HG02610 (cell line): ENCODE data around the gene USF1.

ENCODE experiments used
- ATAC-seq: cut with Tn5 transposase; IDR thresholded peaks from one replicate; pipeline ENCODE4 v1.9.1; 2021; ENCODE audit warnings: mild to moderate bottlenecking, moderate library complexity; ENCODE audit not compliant: unreplicated experiment

USF1 gene, protein sequence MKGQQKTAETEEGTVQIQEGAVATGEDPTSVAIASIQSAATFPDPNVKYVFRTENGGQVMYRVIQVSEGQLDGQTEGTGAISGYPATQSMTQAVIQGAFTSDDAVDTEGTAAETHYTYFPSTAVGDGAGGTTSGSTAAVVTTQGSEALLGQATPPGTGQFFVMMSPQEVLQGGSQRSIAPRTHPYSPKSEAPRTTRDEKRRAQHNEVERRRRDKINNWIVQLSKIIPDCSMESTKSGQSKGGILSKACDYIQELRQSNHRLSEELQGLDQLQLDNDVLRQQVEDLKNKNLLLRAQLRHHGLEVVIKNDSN

DNA sequence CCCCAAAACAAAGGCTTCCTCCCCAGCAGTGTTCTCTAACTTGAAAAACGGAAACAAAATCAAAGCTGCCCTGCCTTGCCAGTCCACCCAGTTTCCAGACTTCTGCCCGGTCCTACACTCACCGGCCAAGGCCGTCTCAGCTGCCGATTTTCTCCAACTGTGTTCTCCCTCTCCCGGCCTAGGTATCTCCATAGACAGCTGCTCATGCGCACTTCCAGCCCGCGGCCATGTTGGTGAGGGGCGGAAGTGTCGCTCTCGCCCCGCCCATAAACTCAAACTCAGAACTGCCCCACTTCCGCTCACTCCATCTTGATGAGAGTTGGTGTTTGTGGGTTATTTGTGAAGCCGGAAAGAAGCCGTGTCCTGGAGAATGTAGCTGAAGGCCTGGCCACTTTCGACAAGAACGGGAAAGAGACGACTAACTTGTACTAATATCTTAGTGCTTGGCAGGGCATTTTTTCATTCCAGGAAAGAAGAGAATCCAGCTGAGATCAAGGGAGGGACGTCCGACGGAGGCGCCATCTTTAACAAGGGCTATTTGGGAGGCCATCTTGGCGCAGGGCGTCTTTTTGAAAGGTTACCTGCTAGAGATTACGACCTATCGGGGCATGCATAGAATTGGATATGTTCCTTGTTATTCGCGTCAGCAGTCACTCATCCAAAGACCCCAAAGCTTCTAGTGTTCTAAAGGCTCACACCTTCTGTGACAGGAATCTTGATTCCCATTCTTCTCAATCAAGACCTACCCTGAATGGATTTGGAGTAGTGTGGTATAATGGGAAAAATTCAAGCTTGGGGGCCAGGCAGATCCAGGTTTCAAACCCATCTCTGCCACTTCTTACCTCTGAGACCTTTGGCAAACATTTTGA lies at the start of gene USF1:
Gene USF1 (minus strand): TSS at position 242 of the 869 bp plus-strand sequence. CDS start 2,702 bp downstream, outside the sequence.
- peak; percentile 54 for ATAC-seq

DNA sequence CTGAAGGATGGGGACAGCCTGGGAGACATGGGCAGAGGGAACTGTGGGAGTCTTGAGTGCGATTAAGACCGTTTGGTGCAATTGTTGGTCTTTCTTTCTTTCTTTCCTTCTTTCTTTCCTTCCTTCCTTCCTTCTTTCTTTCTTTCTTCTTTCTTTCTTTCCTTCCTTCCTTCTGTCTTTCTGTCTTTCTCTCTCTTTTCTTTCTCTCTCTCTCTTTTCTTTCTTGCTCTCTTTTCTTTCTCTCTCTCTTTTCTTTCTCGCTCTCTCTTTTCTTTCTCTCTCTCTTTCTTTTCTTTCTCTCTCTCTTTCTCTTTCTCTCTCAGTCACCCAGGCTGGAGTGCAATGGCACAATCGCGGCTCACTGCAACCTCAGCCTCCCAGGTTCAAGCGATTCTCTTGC lies 49.5 kb upstream of the USF1 start:
- no peak for ATAC-seq

DNA sequence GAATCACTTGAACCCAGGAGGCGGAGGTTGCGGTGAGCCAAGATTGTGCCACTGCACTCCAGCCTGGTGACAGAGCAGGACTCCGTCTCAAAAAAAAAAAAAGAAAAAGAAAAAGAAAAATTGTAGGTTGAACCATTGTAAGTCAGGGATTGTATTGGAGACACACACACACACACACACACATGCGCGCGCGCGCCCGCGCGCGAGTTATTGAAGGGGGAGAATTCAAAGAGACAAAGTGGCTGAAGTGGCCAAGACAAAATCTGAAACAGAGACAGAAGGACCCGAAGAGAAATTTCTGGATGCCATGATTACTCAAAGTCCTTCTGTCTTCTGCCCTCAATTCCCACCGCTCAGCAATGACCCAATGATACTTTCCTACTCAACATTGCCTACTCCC lies 48.7 kb upstream of the USF1 start:
- no peak for ATAC-seq

DNA sequence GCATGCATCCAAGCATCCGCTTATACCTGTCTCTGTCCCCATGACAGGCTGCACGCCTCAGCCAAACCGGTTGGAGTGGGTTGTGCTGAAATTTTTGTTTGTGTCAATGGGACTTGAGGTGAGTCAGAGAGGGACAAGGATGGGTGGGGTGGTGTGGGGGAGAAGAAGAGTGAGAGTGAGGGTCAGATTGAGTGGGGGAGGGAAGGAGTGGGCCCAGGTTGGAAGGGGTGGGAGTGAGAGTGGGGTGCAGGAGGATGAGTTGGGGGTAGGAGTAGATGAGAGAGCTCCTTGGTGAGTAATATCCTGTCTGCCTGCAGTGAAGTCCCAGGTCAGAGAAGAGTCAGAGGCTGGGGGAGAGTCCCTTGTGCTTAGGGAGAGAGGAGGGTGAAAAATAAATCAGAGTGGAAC lies 46.8 kb upstream of the USF1 start:
- ATAC-seq = peak; percentile 40

DNA sequence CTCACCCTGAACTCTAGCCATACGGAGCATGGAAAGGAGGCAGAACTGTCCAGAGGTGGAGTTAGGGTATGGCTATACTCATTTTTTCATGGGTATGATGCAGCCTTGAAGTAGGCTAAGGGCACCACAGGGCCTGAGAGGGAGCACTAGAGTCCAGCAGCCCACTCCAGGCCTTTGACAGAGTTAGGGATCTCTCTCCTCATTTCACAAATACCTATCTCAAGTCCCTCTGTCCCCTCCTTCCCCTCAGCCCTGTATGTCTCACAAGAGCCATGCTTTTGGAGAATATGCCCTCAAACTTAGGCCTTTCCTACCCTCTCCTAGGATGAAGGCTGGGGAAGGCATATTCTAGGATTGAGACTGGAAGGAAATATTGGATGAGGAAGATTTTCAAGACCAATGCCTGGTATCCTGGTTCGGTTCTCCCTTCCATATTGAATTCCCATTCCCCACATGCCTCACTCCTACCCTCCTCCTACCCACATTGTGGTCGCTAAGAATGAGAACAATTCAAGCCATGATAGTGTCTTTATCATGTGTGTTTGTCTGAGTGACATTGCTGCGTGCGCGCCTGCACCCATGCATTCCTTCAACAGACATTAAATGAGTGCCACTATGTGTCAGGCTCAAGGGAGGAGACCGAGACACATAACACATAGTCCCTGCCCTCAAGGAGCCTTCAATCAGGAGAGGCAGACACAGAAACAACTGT lies 46.2 kb upstream of the USF1 start:
- ATAC-seq = no peak

DNA sequence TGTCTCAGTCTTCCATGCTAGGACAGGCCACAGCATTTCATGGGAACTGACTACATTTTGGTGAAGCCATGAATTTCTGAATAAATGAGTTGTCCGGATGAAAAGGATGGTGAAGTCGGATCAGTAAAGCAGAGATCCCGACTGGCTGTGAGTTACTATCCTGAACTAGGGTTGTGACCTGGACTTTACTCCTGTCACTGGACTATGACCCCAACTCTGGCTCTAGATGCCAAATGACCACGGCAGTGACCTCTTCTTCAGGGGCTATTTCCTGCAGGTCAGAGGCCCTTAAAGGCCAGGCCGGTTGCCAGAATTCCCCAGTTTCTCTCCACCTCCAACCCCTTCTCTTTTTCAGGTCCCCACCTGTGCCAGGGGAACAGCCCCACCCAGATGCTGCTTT lies 45.3 kb upstream of the USF1 start:
- no peak for ATAC-seq

DNA sequence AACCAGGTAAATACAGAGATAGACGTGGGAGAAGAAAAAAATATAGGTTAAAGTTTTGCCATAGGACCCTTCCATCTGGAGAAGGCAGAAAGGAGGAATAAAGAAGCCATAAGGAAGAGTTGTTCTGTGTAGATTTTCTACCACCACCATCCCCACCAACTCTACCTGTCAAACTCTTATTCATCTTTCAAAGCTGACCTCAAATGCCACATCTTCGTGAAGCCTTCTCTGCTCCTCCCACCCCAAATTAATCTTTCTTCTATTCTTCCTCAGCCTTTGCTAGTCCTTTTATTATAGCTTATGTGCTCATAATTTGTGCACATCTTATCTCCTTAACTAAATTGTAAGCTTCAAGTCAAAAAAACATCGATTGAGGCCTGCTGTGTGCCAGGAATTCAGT lies 44.8 kb upstream of the USF1 start:
- ATAC-seq = no peak

DNA sequence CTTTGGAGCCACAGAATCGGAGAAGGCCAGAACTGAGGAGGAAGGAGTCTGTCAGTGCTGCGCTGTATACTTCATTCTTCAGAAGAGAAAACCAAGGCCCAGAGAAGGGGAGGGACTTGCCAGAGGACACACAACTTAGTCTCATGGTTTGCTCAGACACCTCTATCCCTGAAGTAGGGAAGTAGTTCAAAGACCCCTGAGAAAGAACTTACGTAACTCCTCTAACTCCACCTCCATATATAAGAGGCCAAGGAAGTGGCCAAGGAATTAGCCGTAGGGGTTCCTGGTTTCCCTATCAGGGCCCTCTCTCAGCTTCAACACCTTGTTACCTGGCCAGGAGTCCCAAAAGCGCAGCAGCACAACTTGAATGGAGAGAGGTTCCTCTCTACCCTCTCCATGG lies 44.2 kb upstream of the USF1 start:
- no peak for ATAC-seq

DNA sequence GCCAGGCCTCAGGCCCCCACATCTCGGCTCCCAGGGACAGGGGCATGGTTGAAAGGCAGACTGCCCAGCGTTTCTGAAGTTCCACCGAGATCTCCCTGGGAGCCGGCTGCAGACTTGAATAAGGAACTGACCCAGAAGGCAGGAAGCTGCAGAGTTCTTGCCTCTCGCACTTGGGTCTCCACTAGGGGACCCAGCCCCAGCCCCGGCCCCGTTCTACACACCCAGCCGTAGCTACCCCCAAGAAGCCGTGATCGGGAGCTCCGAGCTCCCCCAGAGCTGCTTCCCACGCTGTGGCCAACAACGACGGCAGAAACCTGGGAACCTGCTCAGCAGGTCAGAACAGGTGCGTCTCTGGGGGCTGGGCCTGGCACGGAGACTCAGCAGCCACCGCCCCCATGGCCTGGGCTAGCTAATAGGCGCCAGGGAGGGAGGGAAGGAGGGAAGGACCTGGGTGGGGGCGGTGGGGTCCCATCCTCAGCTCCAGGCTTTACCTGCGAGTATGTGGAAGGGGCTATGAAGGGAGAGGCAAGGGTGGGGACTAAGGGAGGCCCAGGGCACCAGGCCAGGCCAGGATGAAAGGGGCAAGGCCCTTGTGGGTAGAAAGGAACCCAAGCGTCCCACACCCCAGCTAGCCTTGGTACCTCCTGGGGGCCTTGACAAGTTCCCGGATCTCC lies 43.6 kb upstream of the USF1 start, which contains the start of gene NECTIN4:
Gene NECTIN4 (minus strand): TSS at position 308 of the 674 bp plus-strand sequence. CDS start 262 bp downstream, at position 46.
- ATAC-seq = no peak

DNA sequence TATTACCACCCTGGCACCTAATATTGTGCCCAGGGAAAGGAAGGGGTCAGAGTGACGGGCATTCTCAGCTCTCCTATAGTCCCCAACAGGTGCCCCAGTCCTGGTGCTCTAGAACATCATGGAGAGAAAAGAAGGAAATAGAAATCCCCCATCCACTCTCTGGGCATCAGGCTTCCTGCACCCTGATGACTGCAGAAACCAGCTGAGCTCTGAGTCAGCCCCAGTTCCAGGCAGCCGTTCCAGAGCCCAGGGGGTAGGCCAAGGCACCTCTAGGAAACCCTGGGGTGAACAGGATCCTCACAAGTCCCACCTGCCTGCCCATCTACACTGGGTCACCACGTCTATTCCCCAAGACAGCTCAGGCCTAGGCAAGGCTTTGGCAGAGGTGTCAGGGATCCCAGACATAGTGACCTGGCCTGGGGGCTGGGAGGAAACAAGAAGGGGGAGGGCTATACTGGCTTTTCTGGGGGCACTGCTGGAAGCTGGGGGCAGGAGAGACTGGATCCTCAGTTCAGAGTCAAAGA lies 42.9 kb upstream of the USF1 start:
- ATAC-seq = no peak

DNA sequence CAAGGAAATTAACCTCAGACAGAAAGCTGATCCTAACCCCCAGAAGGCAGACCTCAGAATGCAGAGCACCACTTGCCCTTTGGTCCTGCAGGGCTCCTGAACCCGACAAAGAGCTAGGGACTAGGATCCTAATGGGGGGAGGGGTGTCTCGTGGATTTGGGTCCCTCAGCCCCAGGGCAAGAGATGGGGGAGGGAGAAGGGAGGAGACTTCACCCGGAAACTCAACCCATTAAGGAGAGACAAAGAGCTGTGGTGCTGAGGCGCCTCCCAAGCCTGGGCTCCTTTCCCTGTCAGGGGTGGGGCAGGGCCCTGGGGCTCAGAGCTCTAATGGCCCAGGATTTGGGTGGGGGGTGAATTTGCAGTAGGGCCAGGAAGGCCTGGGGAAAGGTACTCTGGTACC lies 40.7 kb upstream of the USF1 start:
- no peak for ATAC-seq

DNA sequence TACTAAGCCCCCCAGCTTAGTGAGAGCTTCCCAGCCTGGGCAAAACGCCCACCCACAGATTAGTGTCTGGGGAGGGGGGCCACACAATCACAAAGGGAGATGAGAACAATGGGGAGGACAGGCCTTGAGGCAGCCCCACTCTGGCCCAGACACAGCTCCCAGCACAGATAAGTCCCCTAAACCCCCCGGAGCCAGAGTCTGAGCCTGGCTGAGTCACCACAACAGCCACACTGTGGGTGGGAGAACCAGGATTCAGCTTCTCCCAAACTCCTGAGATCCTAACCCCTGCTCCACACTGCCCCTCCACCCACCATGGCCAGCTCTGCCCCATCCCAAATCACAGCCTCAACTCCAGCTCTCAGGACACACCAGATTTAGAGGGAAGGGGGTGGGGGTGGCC lies 39.4 kb upstream of the USF1 start:
- no peak for ATAC-seq

DNA sequence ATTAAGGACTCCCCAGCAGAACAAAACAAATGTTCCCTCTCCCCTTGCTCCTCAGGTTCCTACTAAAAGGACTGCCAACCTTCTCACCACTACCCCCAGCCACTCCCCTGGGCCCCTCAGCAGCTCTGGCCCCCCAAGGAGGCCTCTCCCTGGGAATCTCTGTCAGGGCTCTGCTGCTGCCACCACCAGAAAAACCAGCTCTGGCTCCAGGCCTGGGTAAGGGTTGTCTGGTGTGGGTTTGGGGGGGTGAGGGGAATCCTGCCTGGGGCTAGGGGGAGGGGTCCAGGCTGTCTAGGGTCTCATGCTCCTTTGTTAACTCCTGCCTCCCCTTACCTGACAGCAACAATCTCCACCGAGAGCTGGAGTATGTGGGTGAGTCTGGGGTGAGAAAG lies 38.8 kb upstream of the USF1 start:
- ATAC-seq = no peak

DNA sequence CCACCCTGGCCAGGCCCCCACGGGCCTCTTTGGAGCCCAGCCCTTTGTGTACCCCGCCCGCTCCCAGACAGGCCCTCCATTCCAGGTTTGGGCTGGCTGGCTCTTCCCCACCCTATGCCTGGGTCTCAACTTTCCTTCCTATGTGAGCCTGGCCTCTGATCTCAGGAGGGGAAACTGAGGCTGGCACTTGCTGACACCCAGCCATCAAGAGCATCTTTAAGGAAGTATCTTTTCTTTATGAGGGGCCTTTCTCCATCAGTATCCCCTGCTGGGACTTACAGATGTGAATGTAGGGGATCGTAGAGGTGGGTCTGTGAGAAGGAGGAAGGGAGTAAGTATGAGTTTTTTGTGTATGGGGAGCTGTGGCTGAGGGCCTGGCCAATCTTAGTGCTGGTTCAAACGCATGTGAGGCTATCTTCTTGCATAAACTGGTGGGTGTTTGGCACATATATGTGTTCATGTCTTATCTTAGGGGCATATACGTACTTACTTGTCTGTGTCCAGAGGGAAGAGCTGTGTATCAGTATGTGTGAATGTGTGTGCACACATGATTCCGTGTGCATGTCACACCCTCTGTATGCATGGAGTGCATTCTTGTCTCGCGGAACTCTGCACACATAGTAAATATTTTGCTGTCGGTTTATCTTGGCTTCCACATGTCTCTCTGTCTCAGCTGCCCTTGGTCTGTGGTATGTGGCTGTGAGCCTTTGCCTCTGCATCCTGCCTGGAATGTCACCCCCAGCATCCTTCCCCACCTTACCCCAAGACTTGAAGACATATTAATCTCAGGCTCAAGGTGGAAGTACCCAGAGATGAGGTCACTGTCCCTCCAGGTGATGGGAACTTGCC lies 38.2 kb upstream of the USF1 start:
- no peak for ATAC-seq

DNA sequence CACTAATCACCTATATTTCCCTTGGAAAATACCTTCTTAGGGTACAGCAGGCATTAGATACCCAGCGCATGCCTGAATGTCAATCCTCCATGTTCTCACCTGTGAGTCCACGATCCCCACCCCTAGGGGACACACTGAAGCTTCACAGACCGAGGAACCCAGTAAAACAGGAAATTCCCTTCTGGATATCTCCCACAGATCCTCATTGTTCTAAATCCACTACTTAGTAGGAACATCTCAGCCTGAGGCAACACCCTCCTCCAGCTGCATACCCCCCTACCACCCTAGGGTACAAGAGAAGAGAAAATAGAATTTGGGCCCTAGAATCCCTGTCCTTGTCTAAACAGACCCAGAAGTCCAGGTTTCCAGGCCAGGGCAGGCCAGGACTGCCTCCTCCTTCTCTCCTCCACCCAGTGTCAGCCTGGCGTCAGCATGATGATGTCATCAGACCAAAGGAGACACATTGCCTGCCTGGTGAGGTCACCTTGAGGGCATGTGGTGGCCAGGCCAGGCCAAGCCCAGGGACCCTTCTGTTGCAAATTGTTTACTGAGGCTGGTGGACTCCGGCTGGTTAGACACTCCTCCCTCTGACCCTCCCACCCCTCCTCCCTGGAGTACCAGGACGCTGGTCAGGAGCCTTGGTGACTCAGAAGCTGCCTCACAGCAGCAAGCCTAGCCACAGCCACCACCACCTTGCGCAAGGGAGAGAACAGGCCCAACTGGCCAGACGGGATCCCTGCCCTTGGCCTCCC lies 37.4 kb upstream of the USF1 start:
- no peak for ATAC-seq

DNA sequence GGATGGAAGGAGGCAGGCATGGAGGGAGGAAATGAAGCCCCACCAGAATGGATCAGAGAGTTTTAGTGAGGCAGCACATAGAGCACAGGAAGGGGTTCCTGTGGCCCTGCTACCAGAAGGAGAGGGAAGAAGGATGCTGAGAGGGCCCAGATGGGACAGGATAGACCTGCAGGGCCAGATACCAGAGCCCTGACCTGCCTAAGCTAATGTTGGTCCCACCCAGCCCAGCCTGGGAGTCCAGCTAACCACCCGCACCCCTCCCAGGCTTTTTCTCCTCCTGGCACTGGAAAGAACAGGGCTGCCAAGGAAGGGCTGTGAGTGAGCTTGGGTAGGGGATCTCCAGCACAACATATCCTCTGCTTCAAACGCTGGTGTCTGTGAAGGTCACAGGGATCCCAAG lies 36.7 kb upstream of the USF1 start:
- ATAC-seq = no peak

DNA sequence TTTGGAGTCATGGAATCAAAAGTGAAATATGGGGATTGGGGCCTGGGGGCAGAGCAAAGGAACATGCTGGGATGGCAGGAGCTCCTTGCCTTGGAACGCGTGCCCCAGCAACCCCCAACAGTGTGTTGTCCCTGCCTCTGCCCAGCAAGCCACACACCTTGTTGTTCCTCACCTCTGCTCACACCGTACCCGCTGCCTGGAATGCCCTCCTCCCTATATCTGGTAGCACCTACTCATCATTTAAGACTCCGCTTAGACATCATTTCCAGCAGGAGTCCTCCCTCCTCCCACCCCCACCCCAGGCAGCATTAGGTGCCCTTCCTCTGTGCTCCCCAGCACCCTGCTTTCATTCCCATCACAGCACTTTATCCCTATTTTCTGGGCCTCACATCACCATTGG lies 35.7 kb upstream of the USF1 start:
- ATAC-seq = no peak

DNA sequence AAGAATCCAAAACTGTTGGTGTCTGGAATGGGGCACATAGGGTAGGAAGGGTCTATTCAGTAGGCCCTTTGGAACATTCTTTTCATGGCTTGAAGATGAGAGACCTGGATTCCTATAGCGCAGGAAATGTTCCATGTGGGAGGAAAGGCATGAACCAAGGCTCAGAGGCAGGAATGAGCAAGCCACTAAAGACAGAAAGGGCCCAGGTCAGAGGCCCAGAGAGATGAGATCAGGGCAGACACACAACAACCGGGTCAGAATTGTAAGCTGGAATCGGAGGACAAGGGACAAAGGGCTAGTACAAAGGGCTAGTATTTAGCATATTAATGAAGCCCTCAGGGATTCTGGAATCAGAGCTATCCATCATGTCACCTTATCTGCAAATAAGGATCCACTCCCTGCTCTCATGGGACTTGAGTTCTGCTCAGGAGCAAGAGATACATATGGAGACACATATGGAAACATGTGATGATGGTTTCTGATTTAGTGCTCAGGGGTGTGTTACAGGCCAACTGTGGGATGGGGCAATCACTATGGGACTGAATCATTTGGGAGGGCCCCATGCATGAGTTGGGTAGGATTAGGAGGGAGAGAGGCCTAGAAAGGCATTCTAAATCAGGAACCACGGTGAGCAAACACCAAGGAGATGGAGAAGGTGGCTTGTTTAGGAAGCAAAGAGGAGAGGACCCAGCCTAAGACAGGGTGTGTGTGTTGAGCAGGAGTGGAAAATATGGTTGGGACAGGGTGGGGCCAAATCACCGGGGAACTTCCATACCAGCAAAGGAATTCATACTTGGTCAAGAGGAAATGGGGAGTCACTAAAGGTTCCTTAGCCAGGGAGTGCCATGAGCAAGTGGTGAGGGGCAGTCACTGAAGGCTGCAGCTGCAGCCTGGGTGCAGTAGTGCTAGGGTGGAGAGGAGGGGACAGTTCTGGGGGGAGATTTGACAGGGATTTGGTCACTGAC lies 34.9 kb upstream of the USF1 start:
- no peak for ATAC-seq
